Kidney capillary endothelial cell (primary cell): ENCODE data around the gene ANKRD33.

Experiments used
- DNase-seq: peaks from one replicate; pipeline ENCODE4 v3.0.0-alpha.2; 2018; ENCODE audit warnings: low spot score

Gene ANKRD33

DNA sequence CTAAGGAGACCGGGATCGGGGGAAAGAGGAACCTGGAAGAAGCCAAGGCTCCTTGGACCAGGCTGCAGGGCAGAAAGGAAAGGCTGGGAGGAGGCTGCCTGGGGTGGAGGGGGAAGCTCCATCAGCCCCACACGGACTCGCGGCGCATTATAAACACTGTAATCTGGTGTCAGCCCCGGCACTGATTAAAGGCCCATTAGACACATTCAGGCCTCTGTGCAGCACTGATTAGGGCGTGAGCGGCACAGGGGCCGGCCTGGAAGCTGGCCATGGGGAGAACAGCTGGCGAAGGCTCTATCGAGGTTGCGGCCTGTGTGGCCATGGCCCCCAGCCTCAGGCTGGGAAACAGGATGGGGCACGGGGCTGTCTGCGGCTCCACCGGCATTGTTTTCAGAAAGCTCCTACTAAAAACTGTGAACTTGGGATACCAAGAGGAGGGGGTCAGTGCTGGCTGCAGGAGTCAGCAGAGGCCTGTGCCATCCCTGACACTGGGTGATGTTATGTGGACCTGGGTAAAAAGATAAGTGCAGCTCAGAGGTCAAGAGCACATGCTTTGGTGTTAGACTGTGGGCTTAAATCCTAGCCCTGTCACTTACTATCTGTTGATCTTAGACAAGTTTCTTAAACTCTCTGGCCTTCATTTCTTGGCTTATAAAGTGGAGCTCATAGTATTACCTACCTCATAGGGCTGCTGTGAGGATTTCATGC is 30.0 kb downstream of the ANKRD33 start:
- DNase-seq: no peak

DNA sequence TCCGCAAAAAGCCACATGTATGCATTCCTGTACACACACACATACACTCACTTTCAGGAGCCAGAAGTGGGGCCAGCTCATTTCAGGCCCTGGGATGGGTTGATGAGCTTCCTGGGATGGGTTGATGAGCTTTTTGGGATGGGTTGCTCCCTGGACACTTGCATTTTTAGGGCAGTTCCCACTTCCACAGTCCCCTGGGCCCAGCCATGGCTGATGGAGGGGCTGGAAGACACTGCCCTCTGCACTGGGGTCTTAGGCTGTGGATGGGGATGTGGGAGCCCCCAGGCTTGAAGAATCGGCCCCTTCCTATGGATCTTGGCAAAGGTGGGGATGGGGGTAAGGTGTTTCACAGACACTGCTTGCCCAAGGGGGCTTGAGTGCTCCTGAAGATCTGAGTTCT is 32.1 kb downstream of the ANKRD33 start:
- DNase-seq: no peak

- DNase-seq: no peak
Measured at GRCh38 chr12:51921017-51921725, 33.3 kb downstream of the ANKRD33 start.

GRCh38 chr12:51922146-51922545 is 34.2 kb downstream of the ANKRD33 start:
- no peak for DNase-seq

DNA sequence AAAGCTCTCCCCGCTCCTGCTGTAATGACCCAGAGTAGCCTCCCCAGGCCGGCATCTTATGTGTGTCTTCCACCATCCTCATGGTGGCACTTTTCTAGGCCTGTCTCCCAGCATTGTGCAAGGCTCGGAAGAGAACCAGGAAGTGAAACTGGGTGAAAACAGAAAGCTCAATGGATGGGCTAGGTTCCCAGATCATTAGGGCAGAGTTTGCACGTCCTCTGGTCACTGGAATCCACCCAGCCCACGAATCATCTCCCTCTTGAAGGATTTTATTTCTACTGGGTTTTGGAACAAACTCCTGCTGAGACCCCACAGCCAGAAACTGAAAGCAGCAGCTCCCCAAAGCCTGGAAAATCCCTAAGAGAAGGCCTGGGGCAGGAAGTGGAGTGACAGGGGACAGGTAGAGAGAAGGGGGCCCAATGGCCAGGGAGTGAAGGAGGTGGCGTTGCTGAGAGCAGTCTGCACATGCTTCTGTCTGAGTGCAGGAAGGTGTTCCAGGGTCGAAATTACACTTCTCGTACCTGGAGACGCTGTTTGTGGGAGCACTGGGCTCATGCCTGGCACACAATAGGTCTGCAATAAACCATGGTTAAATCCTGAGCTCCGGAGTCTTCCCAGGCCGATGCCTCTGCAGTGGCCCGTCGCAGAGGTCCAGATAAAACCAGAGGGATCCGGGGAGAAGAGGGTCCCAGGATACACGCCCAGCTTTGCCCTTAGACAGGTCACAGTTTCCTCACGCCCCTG is 35.0 kb downstream of the ANKRD33 start:
- no peak for DNase-seq

GRCh38 chr12:51923506-51924365 is 35.8 kb downstream of the ANKRD33 start:
- DNase-seq: no peak

DNA sequence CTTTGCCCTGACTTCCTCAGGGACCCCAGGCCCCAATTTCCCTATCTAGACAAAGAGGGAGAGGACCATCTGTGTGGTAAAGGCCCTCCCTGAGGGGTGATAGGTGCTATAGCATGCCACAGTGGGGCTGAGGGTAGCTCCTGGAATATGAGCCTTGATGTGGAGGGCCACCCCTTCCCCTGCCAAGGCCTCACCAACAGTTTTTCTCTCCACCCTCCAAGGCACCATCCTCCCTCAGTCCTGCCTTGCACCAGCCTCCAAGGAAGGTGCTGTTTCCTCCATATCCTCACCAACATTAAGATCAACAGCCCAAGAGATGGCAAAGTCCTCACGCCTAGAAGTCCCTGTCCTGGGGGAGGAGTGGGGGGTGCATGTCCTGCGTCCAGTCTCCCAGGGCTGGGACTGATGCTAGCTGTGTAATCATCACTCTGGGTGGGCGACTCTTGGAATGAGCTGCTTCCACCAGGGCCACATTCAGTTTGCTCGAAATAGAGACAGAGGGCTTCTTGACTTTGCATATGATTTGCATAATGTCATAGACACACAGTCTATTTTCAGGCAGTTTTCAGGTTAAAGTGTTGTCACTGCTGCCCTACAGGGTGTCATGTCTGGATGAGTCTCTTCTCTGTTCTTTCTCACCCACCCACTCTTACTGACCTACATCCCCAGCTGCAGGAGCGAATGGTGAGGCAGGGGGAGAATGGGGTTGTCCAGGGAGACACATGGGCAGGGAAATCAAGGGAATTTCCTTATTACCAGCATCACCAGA is 36.8 kb downstream of the ANKRD33 start:
- no peak for DNase-seq

GRCh38 chr12:51925346-51926063 is 37.6 kb downstream of the ANKRD33 start:
- DNase-seq: no peak

DNA sequence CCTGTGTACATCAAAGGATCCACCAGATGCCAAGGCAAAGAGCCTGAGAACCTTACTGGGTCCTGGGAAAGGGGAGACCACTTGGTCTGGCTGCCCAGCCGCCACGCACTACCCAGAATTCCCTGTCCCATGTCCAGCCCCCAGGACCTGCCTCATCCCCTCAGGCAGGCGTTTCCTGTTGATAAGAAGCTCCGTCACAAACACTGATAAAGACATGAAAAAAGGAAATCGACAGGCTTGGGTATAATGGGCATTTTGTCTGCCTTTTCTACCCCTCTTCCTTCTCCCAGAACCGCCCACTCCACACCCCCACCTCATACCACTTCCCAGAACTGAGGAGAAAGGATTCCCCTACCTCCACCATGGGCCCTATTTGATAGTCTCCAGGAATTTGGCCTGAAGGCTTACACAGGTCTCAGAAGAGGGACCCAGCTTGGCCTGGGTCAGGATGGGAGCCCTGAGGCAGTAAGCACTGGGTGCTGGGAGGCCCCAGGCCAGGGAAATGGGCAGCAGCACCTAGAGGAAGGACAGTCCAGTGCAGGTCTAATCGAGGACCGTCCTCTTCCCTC is 38.2 kb downstream of the ANKRD33 start:
- DNase-seq: no peak

DNA sequence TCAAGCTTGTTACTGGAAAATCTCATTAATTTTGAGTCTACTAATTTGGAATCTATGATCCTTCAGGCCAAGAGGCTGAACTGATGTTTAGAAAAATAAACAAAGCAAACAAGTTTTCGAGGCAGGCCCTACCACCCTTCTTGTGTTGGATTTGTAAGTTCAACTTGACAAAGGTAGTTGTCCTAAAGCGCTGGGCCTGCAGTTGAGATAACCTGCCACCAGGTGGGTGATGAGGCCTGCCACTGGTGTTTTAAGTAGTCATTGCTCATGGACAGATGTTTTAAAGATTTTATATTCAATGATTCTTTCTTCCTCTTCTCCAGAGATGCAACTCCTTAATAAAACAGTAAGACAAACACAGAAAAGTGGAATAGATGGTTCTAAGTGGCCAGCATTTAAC is 38.8 kb downstream of the ANKRD33 start:
- no peak for DNase-seq

DNA sequence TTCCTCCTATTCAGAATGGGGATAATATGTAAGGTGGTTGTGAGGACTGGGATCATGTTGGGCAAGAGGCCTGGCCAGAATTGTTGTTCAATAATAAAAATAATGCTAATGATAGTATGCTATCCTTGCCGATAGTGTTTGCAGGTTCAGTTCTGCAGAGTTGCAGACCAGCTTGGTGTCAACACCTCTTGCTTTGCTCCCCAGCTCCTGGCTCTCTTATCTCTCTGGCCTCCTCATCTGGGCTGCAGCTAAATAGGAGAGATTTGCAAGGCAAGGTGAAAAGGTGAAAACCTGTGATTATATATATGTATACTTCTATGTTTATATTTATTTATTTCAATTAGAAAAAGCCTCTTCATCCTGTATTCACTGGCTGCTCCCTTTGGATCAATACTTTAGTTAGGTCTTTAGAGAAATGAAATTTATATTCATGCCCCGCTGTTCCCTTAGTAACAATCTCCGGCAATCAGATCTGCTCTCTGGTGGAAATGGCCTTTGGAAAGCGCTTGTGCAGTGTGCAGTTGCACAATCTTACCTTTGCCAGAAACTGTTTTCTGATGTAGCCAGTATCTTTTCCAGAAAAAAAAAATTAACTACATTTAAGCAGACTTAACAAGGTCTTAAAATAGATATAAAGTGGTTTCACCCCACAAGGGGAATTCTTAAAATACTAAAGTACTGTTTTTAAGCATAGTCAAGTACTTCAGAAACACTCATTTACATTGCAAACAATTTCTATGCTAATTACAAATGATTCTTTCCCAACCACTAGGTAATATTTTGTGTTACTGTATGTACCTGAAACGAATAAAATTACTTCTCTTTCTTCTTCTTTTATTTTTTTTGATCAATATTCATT is 44.5 kb downstream of the ANKRD33 start:
- DNase-seq: no peak

GRCh38 chr12:51934080-51934479 is 46.2 kb downstream of the ANKRD33 start:
- no peak for DNase-seq

GRCh38 chr12:51937926-51938325 is 50.0 kb downstream of the ANKRD33 start:
- no peak for DNase-seq

- no peak for DNase-seq
Measured at GRCh38 chr12:51938726-51939125, 50.8 kb downstream of the ANKRD33 start.

GRCh38 chr12:51941011-51941581 is 53.2 kb downstream of the ANKRD33 start:
- no peak for DNase-seq
